Astrocyte (in vitro differentiated cells and primary cell): Measurements from ENCODE around the gene SLC6A9. TPM values are rescaled to one million over a fixed set of nuclear protein-coding genes. Genes with fewer than 3 reads are reported as not detected.

ENCODE experiments used
- DNase-seq: peaks from one replicate; pipeline ENCODE4 v3.0.0-alpha.2; 2010; ENCODE audit warnings: low read depth
- FAIRE-seq: peaks from 2 replicates; lab custom pipeline; 2011; peaks lifted over from hg19 to GRCh38; lab: Jason Lieb, UNC
- H2AFZ ChIP-seq: 2 replicates; pipeline ENCODE4 v1.6.0; 2012; ENCODE audit warnings: low read depth, low read length, inconsistent platforms
- H3K27ac ChIP-seq: 2 replicates; pipeline ENCODE4 v1.5.1; 2011; ENCODE audit warnings: low read depth, low read length, inconsistent platforms
- H3K27me3 ChIP-seq: 2 replicates; pipeline ENCODE4 v1.6.0; 2011; ENCODE audit warnings: low read length, inconsistent platforms; ENCODE audit not compliant: insufficient read depth
- H3K36me3 ChIP-seq: 2 replicates; pipeline ENCODE4 v1.5.1; 2011; ENCODE audit warnings: low read length, inconsistent platforms; ENCODE audit not compliant: insufficient read depth
- H3K4me1 ChIP-seq: 2 replicates; pipeline ENCODE4 v1.5.1; 2011; ENCODE audit warnings: low read length, inconsistent platforms; ENCODE audit not compliant: insufficient read depth
- H3K4me2 ChIP-seq: 2 replicates; pipeline ENCODE4 v1.6.0; 2012; ENCODE audit warnings: low read length, inconsistent platforms
- H3K4me3 ChIP-seq: 2 replicates; pipeline ENCODE4 v1.5.1; 2011; ENCODE audit warnings: low read depth, mild to moderate bottlenecking, low read length, inconsistent platforms; ENCODE audit not compliant: insufficient read depth
- H3K79me2 ChIP-seq: 2 replicates; pipeline ENCODE4 v1.6.0; 2012; ENCODE audit warnings: mild to moderate bottlenecking, low read length, inconsistent platforms; ENCODE audit not compliant: insufficient read depth
- H3K9ac ChIP-seq: 2 replicates; pipeline ENCODE4 v1.6.0; 2012; ENCODE audit warnings: mild to moderate bottlenecking, low read length, inconsistent platforms
- H3K9me3 ChIP-seq: 2 replicates; pipeline ENCODE4 v1.5.1; 2012; ENCODE audit warnings: low read depth, mild to moderate bottlenecking, low read length, inconsistent platforms; ENCODE audit not compliant: insufficient read depth
- H4K20me1 ChIP-seq: 2 replicates; pipeline ENCODE4 v1.6.0; 2012; ENCODE audit warnings: low read length, inconsistent platforms; ENCODE audit not compliant: insufficient read depth
- H3K27ac Mint-ChIP-seq: one replicate; pipeline ENCODE4 v1.8.0; 2021; ENCODE audit warnings: mild to moderate bottlenecking, mixed read lengths; ENCODE audit not compliant: unreplicated experiment
- H3K27me3 Mint-ChIP-seq: one replicate; pipeline ENCODE4 v1.8.0; 2021; ENCODE audit warnings: low read depth, mixed read lengths; ENCODE audit not compliant: unreplicated experiment
- H3K36me3 Mint-ChIP-seq: one replicate; pipeline ENCODE4 v1.8.0; 2021; ENCODE audit warnings: low read depth, mixed read lengths; ENCODE audit not compliant: unreplicated experiment
- H3K4me1 Mint-ChIP-seq: one replicate; pipeline ENCODE4 v1.8.0; 2021; ENCODE audit warnings: low read depth, mixed read lengths; ENCODE audit not compliant: unreplicated experiment
- H3K4me3 Mint-ChIP-seq: one replicate; pipeline ENCODE4 v1.8.0; 2021; ENCODE audit warnings: mild to moderate bottlenecking, moderate library complexity, mixed read lengths; ENCODE audit not compliant: unreplicated experiment
- H3K9me3 Mint-ChIP-seq: one replicate; pipeline ENCODE4 v1.8.0; 2021; ENCODE audit warnings: mild to moderate bottlenecking, mixed read lengths; ENCODE audit not compliant: unreplicated experiment
- CTCF ChIP-seq: IDR thresholded peaks from 2 replicates; pipeline ENCODE4 v1.5.1; 2011; ENCODE audit warnings: low read depth, mild to moderate bottlenecking, inconsistent platforms, low read length, moderate library complexity; ENCODE audit not compliant: insufficient read depth
- EZH2 ChIP-seq: IDR thresholded peaks from 2 replicates; pipeline ENCODE4 v1.6.1; 2012; ENCODE audit warnings: mild to moderate bottlenecking, low read length, inconsistent platforms; ENCODE audit not compliant: insufficient read depth
- total RNA-seq: library from RNA; stranded (reverse); gene quantifications from 2 replicates; pipeline ENCODE4 v1.2.1, GENCODE V29; 2021

SLC6A9 gene
- total RNA-seq, 1 donor from 2014 or later = 45.2 TPM

GRCh38 chr1:44014365-44015104, 16.7 kb downstream of the SLC6A9 start:
- no peak for FAIRE-seq
- Histone ChIP-seq H2AFZ (no peak overlapping the region), H3K79me2 (no peaks in the 10 kb centered on the region), H3K4me2 (no peak overlapping the region), H3K27me3 (no peaks in the 10 kb centered on the region), H3K36me3 (no peaks in the 10 kb centered on the region), H4K20me1 (no peaks in the 10 kb centered on the region), H3K27ac (no peak overlapping the region), H3K9me3 (no peaks in the 10 kb centered on the region), H3K4me1 (no peaks in the 10 kb centered on the region), H3K9ac (no peak overlapping the region), H3K4me3 (no peak overlapping the region)
- H3K4me1 Mint-ChIP-seq = peaks cover 5% of the 10 kb centered on the region
- H3K9me3 Mint-ChIP-seq = no peaks in the 10 kb centered on the region
- H3K36me3 Mint-ChIP-seq = peaks cover 4% of the 10 kb centered on the region
- H3K4me3 Mint-ChIP-seq = no peak overlapping the region
- no peak for DNase-seq
- TF ChIP-seq CTCF (no peak), EZH2 (no peak)
- H3K27ac Mint-ChIP-seq = no peak overlapping the region
- no peaks in the 10 kb centered on the region for H3K27me3 Mint-ChIP-seq

GRCh38 chr1:44013949-44014348, 17.3 kb downstream of the SLC6A9 start:
- no peaks in the 10 kb centered on the region for H3K9me3 ChIP-seq
- no peaks in the 10 kb centered on the region for H3K36me3 ChIP-seq
- no peaks in the 10 kb centered on the region for H3K79me2 ChIP-seq
- H2AFZ ChIP-seq = no peak overlapping the region
- Mint-ChIP-seq H3K36me3 (peaks cover 4% of the 10 kb centered on the region), H3K27me3 (no peaks in the 10 kb centered on the region), H3K27ac (no peak overlapping the region), H3K9me3 (no peaks in the 10 kb centered on the region), H3K4me3 (no peak overlapping the region), H3K4me1 (peaks cover 5% of the 10 kb centered on the region)
- no peak for FAIRE-seq
- H3K27ac ChIP-seq = no peak overlapping the region
- H3K4me1 ChIP-seq = no peaks in the 10 kb centered on the region
- H3K4me2 ChIP-seq = no peak overlapping the region
- H4K20me1 ChIP-seq = no peaks in the 10 kb centered on the region
- H3K9ac ChIP-seq = no peak overlapping the region
- DNase-seq = no peak
- H3K4me3 ChIP-seq = no peak overlapping the region
- TF ChIP-seq EZH2 (no peak), CTCF (no peak)
- no peaks in the 10 kb centered on the region for H3K27me3 ChIP-seq

- no peak overlapping the region for H3K4me3 ChIP-seq
- H3K4me1 ChIP-seq = no peaks in the 10 kb centered on the region
- H3K9me3 Mint-ChIP-seq = no peaks in the 10 kb centered on the region
- TF ChIP-seq EZH2 (no peak), CTCF (no peak)
- peaks cover 2% of the 10 kb centered on the region for H3K27me3 Mint-ChIP-seq
- H3K9me3 ChIP-seq = no peaks in the 10 kb centered on the region
- H3K27me3 ChIP-seq = no peaks in the 10 kb centered on the region
- no peaks in the 10 kb centered on the region for H3K79me2 ChIP-seq
- no peak overlapping the region for H3K4me2 ChIP-seq
- H3K27ac Mint-ChIP-seq = no peak overlapping the region
- FAIRE-seq (no peak), DNase-seq (no peak)
- no peaks in the 10 kb centered on the region for H4K20me1 ChIP-seq
- H3K27ac ChIP-seq = no peak overlapping the region
- peaks cover 5% of the 10 kb centered on the region for H3K4me1 Mint-ChIP-seq
- H2AFZ ChIP-seq = no peak overlapping the region
- H3K36me3 ChIP-seq = no peaks in the 10 kb centered on the region
- peaks cover 4% of the 10 kb centered on the region for H3K36me3 Mint-ChIP-seq
- H3K9ac ChIP-seq = no peak overlapping the region
- H3K4me3 Mint-ChIP-seq = no peak overlapping the region
These were observed 18.2 kb downstream of the SLC6A9 start for GRCh38 chr1:44012941-44013609.
